NCI-H1092 treated with DMSO at 0.1 percent for 48 hours (cell line): ENCODE data around the gene CD248.
"Not testable (repeated sequence)": the region's sequence is repeated elsewhere in the genome, so short reads cannot be mapped to it uniquely, and the experiment has no call there.

Experiments used
- DNase-seq: peaks from one replicate; lab custom pipeline; 2025; lab: John Stamatoyannopoulos, UW

The CD248 gene

GRCh38 chr11:66289548-66290329 is 27.1 kb downstream of the CD248 start:
- no peak for DNase-seq

GRCh38 chr11:66288671-66289547 is 27.9 kb downstream of the CD248 start, which contains the start of gene YIF1A:
YIF1A (minus strand) TSS chr11:66289143; CDS start chr11:66288985, 158 bp downstream.
- DNase-seq, result peak; percentile 100

- DNase-seq, result peak; percentile 34
Measured at GRCh38 chr11:66287889-66288670, 28.8 kb downstream of the CD248 start.

- DNase-seq, result no peak
Measured at GRCh38 chr11:66287211-66287888, 29.5 kb downstream of the CD248 start.

- no peak for DNase-seq
Measured at GRCh38 chr11:66286699-66287098, 30.1 kb downstream of the CD248 start.

- no peak for DNase-seq
Measured at GRCh38 chr11:66285250-66285947, 31.4 kb downstream of the CD248 start.

- no peak for DNase-seq
Measured at GRCh38 chr11:66284526-66285078, 32.2 kb downstream of the CD248 start.

- no peak for DNase-seq
Measured at GRCh38 chr11:66283461-66284105, 33.3 kb downstream of the CD248 start.

GRCh38 chr11:66282468-66283455 is 34.1 kb downstream of the CD248 start:
- DNase-seq, result peak; percentile 97

GRCh38 chr11:66281776-66282467 is 34.9 kb downstream of the CD248 start:
- DNase-seq, result no peak

- DNase-seq, result no peak
Measured at GRCh38 chr11:66281001-66281400, 35.8 kb downstream of the CD248 start.

- peak; percentile 43 for DNase-seq
Measured at GRCh38 chr11:66280428-66280827, 36.4 kb downstream of the CD248 start.

- no peak for DNase-seq
Measured at GRCh38 chr11:66279092-66279734, 37.6 kb downstream of the CD248 start.

GRCh38 chr11:66278363-66279091 is 38.3 kb downstream of the CD248 start:
- DNase-seq, result peak; percentile 10

- peak; percentile 43 for DNase-seq
Measured at GRCh38 chr11:66277471-66278362, 39.1 kb downstream of the CD248 start, which contains the start of gene CNIH2. CNIH2 (plus strand) TSS chr11:66278175; CDS start chr11:66278457, 282 bp downstream.

GRCh38 chr11:66277064-66277463 is 39.8 kb downstream of the CD248 start:
- DNase-seq, result not testable (repeated sequence)
